NCI-H1092 (cell line): Measurements from ENCODE around the gene FSIP1.
"Not testable (repeated sequence)": the region's sequence is repeated elsewhere in the genome, so short reads cannot be mapped to it uniquely, and the experiment has no call there.

Experiments used
- DNase-seq: peaks from one replicate; lab custom pipeline; 2025; lab: John Stamatoyannopoulos, UW

FSIP1 gene

DNA sequence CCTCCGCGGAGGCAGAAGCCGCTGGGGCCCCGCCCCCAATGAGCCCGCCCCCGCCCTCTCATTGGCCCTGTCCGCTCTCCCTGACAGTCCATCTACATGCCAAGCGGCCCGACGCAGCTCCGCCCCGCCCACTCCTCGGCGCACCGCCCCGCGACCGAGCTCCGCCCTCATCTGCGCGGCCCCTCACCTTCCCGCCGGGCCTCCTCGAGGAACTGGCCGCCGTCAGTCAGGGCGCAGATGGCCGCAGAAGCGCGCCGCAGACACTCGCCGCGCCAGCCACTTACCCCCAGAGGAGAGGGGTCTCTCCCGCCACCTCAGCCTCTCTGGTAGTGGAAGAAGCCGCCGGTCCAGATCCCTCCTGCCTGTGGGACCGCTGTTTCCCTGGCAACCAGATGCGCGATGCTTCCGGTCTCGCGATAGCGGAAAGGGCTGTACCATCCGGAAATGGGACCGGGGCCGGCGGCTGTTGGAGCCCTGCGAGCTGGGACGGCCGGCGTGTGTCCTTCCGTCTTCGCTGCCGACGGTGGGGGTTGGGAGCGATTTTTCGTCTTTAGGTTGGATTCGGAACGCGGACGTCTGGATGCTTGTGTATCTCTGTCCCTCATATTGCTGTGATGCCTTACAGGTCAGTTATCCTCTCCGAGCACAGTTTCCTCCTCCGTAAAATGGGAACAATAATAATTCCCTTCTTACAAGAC is at the start of gene FSIP1:
Gene FSIP1, minus strand, starts transcription at position 401 of the 698 bp plus-strand sequence. CDS start 6,317 bp downstream, outside the sequence.
- DNase-seq = peak; percentile 85

GRCh38 chr15:39830166-39830565 is 47.5 kb upstream of the FSIP1 start:
- no peak for DNase-seq

DNA sequence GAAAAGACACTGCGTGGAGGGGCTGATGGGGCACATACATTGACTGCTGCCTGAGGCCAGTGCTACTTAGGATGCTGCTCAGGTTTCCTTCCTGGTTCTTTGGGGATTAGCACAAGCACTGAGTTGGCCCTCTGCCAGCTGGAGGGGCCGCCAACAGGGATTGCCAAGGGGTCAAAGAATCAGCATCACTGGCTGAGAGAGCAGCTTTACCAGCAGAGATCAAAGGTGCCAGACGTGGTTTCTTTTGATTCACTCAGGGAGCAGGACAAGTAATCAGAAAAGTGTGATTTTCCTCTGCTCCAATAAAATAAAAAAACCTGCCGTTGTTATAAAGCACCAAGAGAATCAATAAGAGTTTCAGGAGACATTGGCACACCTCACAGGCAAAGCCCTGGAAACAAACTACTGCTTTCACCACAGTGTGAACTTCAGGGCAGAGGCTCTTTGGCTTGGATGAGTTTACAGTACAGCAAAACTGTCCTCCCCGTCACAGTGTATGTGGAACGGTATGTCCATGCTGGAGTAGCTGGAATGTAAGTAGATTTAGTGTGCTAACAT is 45.8 kb upstream of the FSIP1 start:
- peak; percentile 30 for DNase-seq

DNA sequence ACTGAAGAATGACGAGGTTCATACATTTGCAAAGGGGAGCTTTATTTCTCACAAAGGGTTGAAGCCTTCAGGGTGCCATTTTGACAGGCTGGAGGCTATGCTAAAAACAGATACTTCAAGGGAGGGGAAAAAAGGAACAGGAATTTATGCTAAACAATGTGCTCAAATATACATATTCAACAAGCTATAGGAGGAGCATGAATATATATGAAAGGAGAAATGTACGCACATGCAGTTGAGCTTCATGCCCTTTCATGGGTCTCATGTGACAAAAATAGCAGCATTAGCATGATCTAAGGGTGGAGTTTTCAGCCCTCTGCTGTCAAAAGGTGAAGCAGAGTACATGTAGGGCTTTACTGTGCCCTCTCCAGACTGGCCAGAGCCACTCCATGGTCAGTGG is 44.3 kb upstream of the FSIP1 start:
- no peak for DNase-seq

GRCh38 chr15:39823634-39824033 is 41.0 kb upstream of the FSIP1 start:
- no peak for DNase-seq

- no peak for DNase-seq
Observed at GRCh38 chr15:39820050-39820602, 37.5 kb upstream of the FSIP1 start.

DNA sequence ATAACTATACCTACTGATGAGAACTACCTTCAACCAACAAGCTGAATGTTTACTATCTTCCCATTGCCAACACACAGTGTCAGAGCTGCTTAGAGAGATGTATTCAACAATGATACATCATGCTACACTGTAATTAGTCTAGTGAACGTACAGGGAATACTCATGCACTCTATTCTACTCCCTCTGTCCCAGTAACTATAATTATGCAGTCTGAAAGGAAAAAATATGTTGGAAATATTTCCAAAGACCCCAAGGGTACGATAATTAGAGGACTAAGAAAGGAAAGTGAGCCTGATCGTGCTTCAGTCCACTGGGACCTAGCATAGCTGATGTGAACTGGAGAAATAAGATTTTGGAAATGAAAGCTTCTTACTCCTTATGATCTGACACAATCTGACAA is 36.9 kb upstream of the FSIP1 start:
- DNase-seq = no peak

DNA sequence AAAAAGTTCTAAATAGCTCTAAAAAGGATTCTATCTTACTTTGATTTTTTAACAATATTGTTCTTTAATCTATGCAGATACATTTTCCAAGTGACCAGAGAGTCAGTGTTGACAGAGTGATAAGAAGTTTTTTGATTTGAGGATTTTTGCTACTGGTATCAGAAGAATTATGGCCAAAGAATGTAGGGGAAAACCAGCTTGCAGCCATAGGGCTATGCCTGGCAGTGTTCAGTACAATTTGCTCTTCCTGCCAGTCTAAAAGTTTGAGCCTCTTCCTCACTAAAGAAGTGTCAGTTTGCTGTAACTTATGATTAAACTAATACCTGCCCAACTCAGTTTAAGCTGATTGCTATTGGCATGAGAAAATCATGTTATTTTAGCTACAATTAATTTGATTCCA is 35.3 kb upstream of the FSIP1 start:
- DNase-seq = no peak

DNA sequence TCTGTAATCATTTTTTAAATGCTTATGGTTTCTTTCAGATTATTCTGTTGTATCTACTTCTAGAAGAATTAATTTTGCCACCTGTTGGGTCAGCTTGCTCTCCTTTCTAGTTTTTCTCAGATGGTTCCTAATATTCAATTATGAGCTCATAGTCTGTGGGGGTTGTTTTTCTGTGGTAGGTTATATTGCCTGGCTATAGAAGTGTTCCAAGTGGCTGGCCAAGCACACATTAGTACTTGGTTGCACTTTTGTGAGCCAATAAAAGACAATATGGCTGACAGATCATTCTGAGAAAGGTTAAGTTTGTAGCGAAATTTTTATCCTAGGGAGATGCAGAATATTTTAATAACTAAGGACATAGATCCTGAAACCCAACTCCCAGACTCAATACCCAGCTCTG is 31.8 kb upstream of the FSIP1 start:
- DNase-seq = no peak

DNA sequence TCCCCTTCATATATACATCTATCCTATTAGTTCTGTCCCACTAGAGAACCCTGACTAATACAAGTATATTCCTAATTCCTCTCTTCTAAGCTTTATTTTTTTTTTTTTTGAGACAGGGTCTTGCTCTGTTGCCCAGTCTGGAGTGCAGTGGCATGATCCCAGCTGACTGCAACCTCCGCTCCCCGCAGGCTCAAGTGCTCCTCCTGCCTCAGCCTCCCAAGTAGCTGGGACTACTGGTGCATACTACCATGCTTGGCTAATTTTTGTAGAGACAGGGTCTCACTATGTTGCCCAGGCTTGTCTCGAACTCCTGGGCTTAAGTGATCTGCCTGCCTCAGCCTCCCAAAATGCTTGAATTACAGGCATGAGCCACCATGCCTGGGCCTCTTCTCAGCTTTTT is 30.0 kb upstream of the FSIP1 start:
- DNase-seq = not testable (repeated sequence)

GRCh38 chr15:39808909-39809308 is 26.3 kb upstream of the FSIP1 start:
- no peak for DNase-seq

- DNase-seq = no peak
Observed at GRCh38 chr15:39807791-39808190, 25.1 kb upstream of the FSIP1 start.

- no peak for DNase-seq
Observed at GRCh38 chr15:39804026-39804425, 21.4 kb upstream of the FSIP1 start.

GRCh38 chr15:39803016-39803415 is 20.4 kb upstream of the FSIP1 start:
- DNase-seq = no peak

- DNase-seq = no peak
Observed at GRCh38 chr15:39801641-39802309, 19.1 kb upstream of the FSIP1 start.

- DNase-seq = no peak
Observed at GRCh38 chr15:39799552-39800011, 16.9 kb upstream of the FSIP1 start.

GRCh38 chr15:39798382-39798781 is 15.7 kb upstream of the FSIP1 start:
- DNase-seq = no peak

GRCh38 chr15:39797407-39797806 is 14.8 kb upstream of the FSIP1 start:
- DNase-seq = no peak

DNA sequence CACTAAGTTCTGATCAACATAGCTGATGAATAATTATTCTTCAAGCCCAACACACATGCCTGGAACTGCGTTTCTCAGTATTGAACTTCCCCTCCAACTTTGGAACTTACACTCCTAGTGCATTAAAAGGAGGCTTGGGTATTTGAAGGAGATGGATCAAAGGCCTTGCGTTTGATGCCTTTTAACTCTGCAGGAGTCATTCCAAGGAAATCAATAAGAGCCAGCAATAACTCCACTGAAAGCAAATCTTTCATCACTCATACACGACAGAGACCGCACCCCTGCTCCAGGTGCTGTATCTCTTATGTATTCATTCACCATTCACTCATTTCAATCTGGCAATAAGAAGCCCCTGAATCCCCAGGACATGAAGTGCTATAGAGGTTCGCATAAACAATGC is 14.0 kb upstream of the FSIP1 start:
- no peak for DNase-seq

DNA sequence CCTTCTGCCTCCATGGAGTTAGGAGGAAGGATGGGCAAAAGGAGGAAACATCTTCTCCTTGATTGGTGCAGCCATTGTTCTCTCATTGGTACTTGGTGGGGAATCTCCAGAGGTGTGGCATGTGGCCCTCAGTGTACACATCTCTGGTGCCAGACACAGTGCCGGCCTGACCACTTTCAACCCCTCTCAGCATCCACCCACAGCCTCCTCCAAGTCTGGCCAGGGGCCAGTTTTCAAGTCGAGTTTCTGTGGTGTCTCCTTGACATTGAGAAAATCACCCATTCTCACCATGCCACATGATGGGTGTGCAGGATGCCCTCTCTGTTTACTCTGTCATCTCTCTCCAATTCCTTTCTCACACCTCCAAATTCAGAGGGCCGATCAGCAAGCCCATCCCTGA is 12.8 kb upstream of the FSIP1 start:
- DNase-seq = no peak

DNA sequence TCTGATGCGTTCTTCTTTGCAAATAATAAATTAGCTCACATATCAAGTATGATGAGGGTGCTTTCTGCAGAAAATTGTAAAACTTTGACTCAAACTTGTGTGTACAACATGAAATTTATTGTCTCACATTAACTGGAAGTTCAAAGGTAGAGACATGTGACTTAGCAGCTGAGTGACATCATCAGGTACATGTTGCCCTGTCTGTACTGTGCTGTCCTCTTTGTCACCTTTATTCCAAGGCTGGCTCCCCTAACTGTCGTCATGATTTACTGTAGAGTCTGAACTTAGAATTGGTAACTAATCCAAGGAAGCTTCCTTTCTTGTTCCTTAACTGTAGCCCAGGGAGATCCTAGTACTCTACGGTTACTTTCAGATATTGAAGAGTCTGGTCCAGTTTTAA is 12.3 kb upstream of the FSIP1 start:
- no peak for DNase-seq

GRCh38 chr15:39793923-39794322 is 11.3 kb upstream of the FSIP1 start:
- no peak for DNase-seq

DNA sequence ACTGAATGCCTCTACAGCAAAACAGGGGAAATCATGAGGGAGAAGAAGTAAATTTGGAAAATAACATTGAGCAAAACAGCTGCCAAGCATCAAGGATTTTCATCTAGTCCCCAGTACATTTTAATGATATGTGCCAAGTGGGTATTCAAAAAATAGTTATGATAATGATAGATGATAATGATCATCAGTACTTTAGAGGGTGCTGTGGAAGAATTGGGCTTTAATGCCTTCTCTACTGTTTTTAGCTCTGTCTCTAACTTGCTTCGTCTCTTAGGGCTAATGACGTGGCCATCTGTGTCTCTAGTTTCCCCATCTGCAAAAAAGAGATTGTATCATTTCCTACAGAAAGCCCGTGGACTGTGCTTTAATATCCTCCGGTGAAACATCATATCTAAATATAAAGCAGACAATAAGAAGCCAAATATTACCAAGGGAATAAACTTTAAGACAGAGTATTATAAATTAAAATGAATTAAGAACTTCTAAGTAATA is 10.2 kb upstream of the FSIP1 start:
- DNase-seq = no peak
